Measurements from ENCODE around the gene CMTR2. TPM values are rescaled to one million over a fixed set of nuclear protein-coding genes. Genes with fewer than 3 reads are reported as not detected.

CMTR2 gene
- polyA plus RNA-seq, 3 donors = 40.1 to 66.5 (median 63.5) TPM

Other genes with a start within 250 kb of the CMTR2 start
- 10 to 100 TPM; 11.5 to 19.6 (median 18.6) TPM for gene HYDIN, start 58.7 kb downstream of the CMTR2 start, polyA plus RNA-seq (ENCODE audit: insufficient read length in 3 of 3)
- gene CALB2, start 69.3 kb upstream of the CMTR2 start, polyA plus RNA-seq (ENCODE audit: insufficient read length in 3 of 3) = under 1 TPM; 0.40 to 0.70 (median 0.47) TPM
- not detected for gene TLE7, start 152.7 kb upstream of the CMTR2 start, polyA plus RNA-seq (ENCODE audit: insufficient read length in 3 of 3)
- 10 to 100 TPM; 14.6 to 19.5 (median 15.5) TPM for gene ZNF23, start 172.8 kb upstream of the CMTR2 start, polyA plus RNA-seq (ENCODE audit: insufficient read length in 3 of 3)
- 10 to 100 TPM; 11.0 to 18.5 (median 16.1) TPM for gene ZNF19, start 199.9 kb upstream of the CMTR2 start, polyA plus RNA-seq (ENCODE audit: insufficient read length in 3 of 3)
- under 1 TPM; 0.21 to 0.53 (median 0.49) TPM for gene CHST4, start 237.0 kb upstream of the CMTR2 start, polyA plus RNA-seq (ENCODE audit: insufficient read length in 3 of 3)